Head of caudate nucleus (tissue), 42 donors: ENCODE data around the gene CDC42SE1.
A peak's percentile ranks its signal among the peaks of the same experiment; 100 is the strongest.

Experiments used
- DNase-seq, 42 donors: peaks; one replicate each; pipeline versions ENCODE4 v3.0.0 to v3.0.0-alpha.2; 2020 to 2021; ENCODE audit warnings: mixed read lengths in 7 of 42
- intact Hi-C: fragments of 100-400 bp; cut with DNase I; formaldehyde crosslinking; loops from one replicate; pipeline ENCODE4 v1.15.0; 2022

The CDC42SE1 gene

DNA sequence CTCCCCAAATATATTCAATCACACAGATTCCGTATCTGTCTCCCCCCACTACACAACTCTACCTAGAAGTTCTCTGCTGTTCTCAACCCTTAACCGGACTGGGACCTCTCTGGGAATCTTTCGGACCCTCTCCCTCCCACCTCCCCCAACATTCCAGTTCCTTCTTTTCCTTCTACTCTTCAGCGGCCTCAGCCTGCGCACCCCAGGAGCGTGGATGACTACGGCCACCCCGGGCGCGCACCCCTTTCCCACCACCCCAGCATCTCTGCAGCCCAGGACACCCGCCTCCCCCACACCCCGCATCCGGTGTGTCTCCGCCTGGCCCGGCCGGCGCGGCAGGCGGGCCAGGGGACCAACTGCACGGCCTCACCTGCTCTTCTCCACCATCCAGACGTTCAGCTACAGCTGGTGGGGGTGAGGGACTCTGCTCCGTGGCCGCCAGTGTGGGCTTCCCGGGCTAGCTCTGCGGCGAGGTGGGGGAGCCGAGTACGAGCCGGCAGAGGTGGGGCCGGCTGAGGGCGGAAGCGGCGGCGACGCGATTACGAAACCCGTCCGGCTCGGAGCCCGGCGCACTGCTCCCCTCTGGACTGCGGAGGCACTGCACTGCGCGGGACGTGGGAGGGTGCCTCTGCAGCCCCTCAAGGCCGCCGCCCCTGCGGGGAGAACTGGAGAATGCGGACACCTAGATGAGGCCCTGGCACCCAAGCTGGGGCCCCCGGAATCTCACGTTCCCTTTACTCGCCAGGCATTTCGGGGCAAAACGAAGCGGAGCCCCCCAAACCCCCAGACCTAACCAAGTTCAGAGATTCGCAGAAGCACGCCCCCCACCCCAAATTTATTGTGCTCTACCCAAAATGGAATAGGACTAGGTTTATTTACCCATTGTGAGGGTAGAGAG, at the start of gene CDC42SE1:
Gene CDC42SE1 (minus strand): TSS at position 514 of the 898 bp plus-strand sequence. CDS start 3,892 bp downstream, outside the sequence.
- intact Hi-C loops = no loop called here
- peak; percentile 36 to 90 (median 81) for DNase-seq

DNA sequence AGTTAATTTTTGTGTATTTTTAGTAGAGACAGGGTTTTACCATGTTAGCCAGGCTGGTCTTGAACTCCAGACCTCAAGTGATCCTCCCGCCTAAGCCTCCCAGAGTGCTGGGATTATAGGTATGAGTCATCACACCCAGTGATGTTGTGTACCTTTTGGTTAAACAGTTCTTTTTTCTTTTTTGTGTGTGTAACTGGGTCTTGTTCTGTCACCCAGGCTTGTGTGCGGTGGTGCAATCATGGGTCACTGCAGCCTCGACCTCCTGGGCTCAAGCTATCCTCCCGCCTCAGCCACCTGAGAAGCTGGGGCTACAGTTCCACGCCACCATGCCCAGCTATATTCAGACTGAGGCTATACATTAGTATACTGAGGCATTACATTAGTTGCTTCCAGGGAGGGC, 48.9 kb upstream of the CDC42SE1 start:
- intact Hi-C loops = no loop called here
- DNase-seq = no peak

DNA sequence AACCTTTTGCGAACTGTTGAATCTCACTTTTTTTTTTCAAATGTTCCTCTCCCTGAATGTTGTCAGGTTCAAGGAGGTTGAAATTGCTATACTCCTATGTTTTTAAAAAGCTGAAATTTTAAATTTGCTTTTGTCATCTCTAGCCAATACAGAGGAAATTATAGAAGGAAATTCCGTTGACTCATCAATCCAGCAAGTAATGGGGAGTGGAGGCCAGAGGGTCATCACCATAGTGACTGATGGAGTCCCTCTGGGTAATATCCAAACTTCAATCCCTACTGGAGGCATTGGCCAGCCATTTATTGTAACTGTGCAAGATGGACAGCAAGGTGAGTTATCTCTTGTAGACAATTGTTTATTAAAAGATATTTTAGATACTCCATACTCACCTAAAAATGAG, 47.5 kb upstream of the CDC42SE1 start:
- intact Hi-C loops = no loop called here

GRCh38 chr1:151104630-151105029, 45.2 kb upstream of the CDC42SE1 start:
- intact Hi-C loops = no loop called here
- no peak for DNase-seq

More for the DNA sequence above, 47.5 kb upstream of the CDC42SE1 start:
- no peak for DNase-seq

GRCh38 chr1:151098126-151098525, 38.7 kb upstream of the CDC42SE1 start:
- intact Hi-C loops = loop anchor here (10.0 kb wide), 1 partner anchor 57 kb away; the partner anchor contains the start of gene TNFAIP8L2
- DNase-seq = peak in 1 of 42 donors; percentile 15

DNA sequence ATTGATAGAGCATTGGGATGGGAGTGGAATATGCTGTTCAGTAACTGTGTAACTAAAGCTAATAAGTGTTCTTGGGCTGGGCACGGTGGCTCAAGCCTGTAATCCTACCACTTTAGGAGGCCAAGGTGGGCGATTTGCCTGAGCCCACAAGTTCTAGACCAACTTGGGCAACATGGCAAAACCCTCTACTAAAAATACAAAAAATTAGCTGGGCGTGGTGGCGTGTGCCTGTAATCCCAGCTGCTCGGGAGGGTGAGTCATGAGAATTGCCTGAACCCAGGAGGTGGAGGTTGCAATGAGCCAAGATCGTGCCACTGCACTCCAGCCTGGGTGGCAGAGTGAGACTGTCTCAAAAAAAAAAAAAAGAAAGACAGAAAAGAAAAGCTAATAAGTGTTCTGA, 38.0 kb upstream of the CDC42SE1 start:
- intact Hi-C loops = loop anchor here (10.0 kb wide), 1 partner anchor 57 kb away; the partner anchor contains the start of gene TNFAIP8L2

DNA sequence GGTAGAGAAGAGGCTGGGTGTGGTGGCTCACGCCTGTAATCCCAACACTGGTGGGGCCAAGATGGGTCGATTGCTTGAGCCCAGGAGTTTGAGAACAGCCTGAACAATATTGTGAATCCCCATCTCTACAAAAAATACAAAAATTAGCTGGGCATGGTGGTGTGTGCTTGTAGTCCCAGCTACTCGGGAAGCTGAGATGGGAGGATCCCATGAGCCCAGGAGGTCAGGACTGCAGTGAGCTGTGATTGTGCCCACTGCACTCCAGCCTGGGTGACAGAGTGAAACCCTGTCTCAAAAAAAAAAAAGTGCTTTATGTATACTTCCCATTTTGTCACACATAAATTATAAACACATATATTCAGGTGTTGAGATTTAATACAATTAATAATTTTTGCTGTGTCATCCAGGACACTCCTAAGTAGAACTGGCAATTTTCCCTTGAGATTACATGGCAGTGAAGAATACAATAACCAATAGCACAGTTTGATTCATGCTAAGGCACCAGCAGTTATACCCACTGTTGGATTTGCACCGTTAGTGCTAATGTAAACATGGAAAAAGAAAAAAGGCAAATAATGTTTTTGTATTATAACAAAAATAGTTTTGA, 26.6 kb upstream of the CDC42SE1 start:
- peak in 1 of 42 donors; percentile 4 for DNase-seq
- intact Hi-C loops = no loop called here

More for the DNA sequence above, 38.0 kb upstream of the CDC42SE1 start:
- DNase-seq = peak in 1 of 42 donors; percentile 11

DNA sequence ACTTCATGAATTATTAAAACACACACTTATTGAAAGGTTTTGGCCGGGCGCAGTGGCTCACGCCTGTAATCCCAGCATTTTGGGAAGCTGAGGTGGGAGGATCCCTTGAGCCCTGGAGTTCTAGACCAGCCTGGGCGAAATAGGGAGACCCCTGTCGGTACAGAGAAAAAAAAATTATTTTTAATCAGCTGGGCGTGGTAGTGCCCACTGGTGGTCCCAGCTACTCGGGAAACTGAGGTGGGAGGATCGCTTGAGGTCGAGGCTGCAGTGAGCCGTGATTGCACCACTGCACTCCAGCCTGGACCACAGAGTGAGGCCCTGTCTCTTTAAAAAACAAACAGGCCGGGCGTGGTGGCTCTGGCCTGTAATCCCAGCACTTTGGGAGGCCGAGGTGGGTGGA, 12.8 kb upstream of the CDC42SE1 start:
- intact Hi-C loops = no loop called here
- peak in 2 of 42 donors; percentile 21 to 30 for DNase-seq

DNA sequence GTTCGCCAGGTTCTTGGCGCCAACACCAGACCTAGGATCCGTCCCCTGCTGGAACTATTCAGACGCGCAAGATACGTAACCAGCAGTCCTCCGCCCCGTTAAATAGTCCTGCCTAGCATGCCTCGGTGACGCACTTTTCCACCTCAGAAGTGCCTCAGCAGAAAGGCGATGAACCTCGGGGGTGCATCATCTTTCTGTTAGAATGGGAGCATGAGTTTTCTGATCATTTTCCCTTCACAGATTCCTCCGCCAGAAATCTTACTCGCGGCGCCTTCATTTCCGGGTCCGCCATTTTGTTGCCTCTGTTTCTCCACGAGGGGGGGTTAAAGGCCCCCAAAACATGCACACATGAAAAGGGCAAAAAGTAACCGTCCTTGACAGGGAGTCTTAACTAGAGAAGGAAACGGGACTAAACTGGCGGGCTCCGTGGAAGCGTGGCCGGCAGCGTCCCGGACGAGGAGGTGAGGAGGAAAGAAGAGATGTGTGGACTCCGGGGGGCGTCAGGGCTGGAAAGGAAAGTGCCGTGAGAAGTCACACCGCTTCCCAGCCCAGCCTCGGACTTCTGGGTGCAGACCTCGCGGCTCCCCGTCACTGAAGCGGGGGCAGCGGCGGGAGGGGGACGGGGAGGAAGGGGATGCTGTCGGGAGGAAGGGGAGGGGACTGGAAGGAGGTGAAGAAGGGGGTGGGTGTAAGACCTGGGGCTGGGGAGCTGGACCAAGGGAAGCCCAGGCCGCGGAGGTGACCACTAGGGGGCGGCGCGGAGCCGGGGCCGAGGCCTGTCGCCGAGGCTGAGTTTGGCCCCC, 11.3 kb upstream of the CDC42SE1 start, which contains the start of gene GABPB2:
Gene GABPB2 (plus strand): TSS at position 288 of the 803 bp plus-strand sequence. CDS start 17,429 bp downstream, outside the sequence.
- intact Hi-C loops = no loop called here
- DNase-seq = peak; percentile 81 to 98 (median 92)

DNA sequence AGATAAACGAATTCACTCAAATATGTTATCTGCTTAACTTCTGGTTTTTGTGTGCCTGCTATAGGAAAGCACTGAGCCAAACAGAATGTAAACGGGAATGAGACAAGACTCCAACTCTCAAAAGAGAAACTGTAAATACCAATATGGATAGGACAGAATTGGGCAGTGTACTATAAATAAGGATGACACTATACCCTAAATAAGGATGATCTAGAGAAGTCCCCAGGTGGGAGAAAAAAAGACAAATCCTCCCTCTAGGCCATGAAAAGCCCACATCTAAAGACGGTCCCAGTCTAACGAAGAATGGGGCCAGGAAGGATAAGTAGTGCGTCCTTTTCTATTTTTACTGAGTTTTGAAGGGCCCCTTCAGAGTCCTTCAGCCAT, 9.7 kb upstream of the CDC42SE1 start:
- DNase-seq = no peak
- intact Hi-C loops = no loop called here

GRCh38 chr1:151067185-151067584, 7.8 kb upstream of the CDC42SE1 start:
- DNase-seq = peak in 1 of 42 donors; percentile 19
- intact Hi-C loops = no loop called here

DNA sequence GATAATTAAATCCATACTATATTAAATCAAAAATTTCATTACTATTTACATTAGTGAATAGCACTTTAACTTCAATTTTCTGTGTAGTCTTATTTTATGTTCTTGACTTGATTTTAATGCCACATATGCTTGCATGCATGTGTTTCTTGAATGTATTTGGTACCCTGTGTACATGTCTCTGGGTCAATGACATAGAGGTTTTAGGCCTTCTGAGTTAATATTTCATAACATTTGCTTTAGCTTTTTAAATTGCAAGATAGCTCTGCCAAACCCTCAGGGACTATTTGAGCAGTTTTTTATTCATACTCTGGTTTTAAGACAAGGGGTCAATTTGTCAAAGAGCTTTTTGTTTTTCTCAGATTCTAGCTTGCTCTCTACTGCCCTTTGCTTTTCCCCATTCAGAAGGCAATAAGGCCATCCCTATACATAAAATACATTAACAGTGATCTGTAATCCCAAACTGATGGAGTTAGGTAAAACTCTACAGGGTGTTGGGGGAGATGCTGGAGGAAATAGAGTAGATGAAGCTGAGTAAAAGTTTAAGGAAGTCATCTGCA, 5.7 kb upstream of the CDC42SE1 start:
- DNase-seq = no peak
- intact Hi-C loops = no loop called here

- peak in 28 of 42 donors; percentile 16 to 70 (median 52) for DNase-seq
- intact Hi-C loops = no loop called here
These were observed 3.4 kb upstream of the CDC42SE1 start for GRCh38 chr1:151062741-151063371.

DNA sequence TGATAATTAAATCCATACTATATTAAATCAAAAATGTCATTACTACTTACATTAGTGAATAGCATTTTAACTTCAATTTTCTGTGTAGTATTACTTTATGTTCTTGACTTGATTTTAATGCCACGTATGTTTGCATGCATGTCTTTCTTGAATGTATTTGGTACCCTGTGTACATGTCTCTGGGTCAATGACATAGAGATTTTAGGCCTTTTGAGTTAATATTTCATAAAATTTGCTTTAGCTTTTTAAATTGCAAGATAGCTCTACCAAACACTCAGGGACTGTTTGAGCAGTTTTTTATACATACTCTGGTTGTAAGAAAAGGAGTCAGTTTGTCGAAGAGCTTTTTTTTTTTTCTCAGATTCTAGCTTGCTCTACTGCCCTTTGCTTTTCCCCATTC, 2.3 kb upstream of the CDC42SE1 start:
- no peak for DNase-seq
- intact Hi-C loops = no loop called here

- DNase-seq = peak in 13 of 42 donors; percentile 9 to 41 (median 25)
- intact Hi-C loops = no loop called here
These were observed 1.4 kb upstream of the CDC42SE1 start for GRCh38 chr1:151060657-151061421.

GRCh38 chr1:151060007-151060656, 710 bp upstream of the CDC42SE1 start, which contains the start of gene MLLT11:
TSS of gene MLLT11 (plus strand) at chr1:151060397. CDS start at chr1:151067225, 6,828 bp downstream.
- peak; percentile 44 to 87 (median 70) for DNase-seq

DNA sequence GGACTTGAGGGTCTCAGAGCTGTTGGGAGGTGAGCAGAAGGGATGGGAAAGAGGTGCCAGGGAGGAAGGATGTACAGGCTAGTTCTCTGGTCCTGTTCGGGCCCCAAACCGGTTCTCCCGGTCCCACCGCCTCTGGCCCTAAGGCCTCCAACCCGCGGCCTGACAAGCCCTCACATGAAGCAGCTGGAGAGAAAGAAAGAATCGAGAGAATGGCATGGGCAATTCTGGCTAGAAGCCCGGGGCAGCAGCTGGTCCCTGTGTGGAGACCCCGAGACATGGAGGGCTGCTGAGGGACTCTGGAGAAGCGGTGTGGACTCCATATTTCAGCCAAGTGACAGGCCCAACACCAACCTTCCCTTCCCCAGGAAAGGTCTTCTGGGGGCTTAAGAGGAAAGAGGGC, 730 bp downstream of the CDC42SE1 start:
- intact Hi-C loops = no loop called here
- DNase-seq = peak in 24 of 42 donors; percentile 8 to 63 (median 34)

More at GRCh38 chr1:151060007-151060656, 710 bp upstream of the CDC42SE1 start, which contains the start of gene MLLT11:
- intact Hi-C loops = no loop called here
